Mesodermal cell (in vitro differentiated cells): ENCODE data around the gene BNIP3.
A peak's percentile ranks its signal among the peaks of the same experiment; 100 is the strongest.
"Not testable (repeated sequence)": the region's sequence is repeated elsewhere in the genome, so short reads cannot be mapped to it uniquely, and the experiment has no call there.

Source experiments
- H3K27ac ChIP-seq: 2 replicates; pipeline ENCODE4 v1.7.0; 2013; ENCODE audit warnings: mild to moderate bottlenecking, low read depth, low read length, moderate library complexity; ENCODE audit not compliant: severe bottlenecking
- H3K36me3 ChIP-seq: 2 replicates; pipeline ENCODE4 v1.7.1; 2013; ENCODE audit warnings: mild to moderate bottlenecking, low read length, moderate library complexity; ENCODE audit not compliant: control insufficient read depth, insufficient read depth
- H3K4me1 ChIP-seq: one replicate; pipeline ENCODE4 v1.7.1; 2013; ENCODE audit warnings: mild to moderate bottlenecking, low read length; ENCODE audit not compliant: insufficient read depth, control insufficient read depth, poor library complexity, severe bottlenecking
- H3K4me3 ChIP-seq: 2 replicates; pipeline ENCODE4 v1.7.0; 2013; ENCODE audit warnings: low read length, control low read depth, mild to moderate bottlenecking; ENCODE audit not compliant: insufficient read depth, poor library complexity, severe bottlenecking; ENCODE audit errors: extremely low read depth
- H3K9me3 ChIP-seq: 2 replicates; pipeline ENCODE4 v1.7.1; 2013; ENCODE audit warnings: mild to moderate bottlenecking, low read length, moderate library complexity; ENCODE audit not compliant: control insufficient read depth
- WGBS, 2 experiments: methylation state at CpG; one replicate each; pipeline ENCODE4 v1.1.5; 2013; ENCODE audit warnings: missing lambda C conversion rate in 2 of 2; ENCODE audit not compliant: insufficient coverage in 2 of 2; 5-methylcytosine and 5-hydroxymethylcytosine counted together

BNIP3 gene

GRCh38 chr10:131987786-131988185 is 6.1 kb upstream of the BNIP3 start:
- whole genome bisulfite sequencing, 2 experiments, result no CpG with 5 or more reads among the region's 3 CpGs
- not testable (repeated sequence) for H3K27ac ChIP-seq, H3K4me1 ChIP-seq, H3K36me3 ChIP-seq, H3K9me3 ChIP-seq, H3K4me3 ChIP-seq

- H3K4me1 ChIP-seq, H3K9me3 ChIP-seq, H3K27ac ChIP-seq, H3K36me3 ChIP-seq, H3K4me3 ChIP-seq: not testable (repeated sequence)
- WGBS, 2 experiments, result 96 to 100% methylated on average over 3 to 4 of the region's 5 CpGs
Measured at GRCh38 chr10:131987301-131987700, 5.6 kb upstream of the BNIP3 start.

GRCh38 chr10:131986851-131987250 is 5.1 kb upstream of the BNIP3 start:
- H3K4me1 ChIP-seq, H3K4me3 ChIP-seq, H3K36me3 ChIP-seq, H3K9me3 ChIP-seq, H3K27ac ChIP-seq: not testable (repeated sequence)
- WGBS, 2 experiments, result 90 to 97% methylated on average over 4 to 5 of the region's 7 CpGs

GRCh38 chr10:131983780-131984179 is 2.1 kb upstream of the BNIP3 start:
- peaks cover 2% of the 10 kb centered on the region for H3K36me3 ChIP-seq
- 71 to 95% methylated on average over 1 to 6 of the region's 6 CpGs for WGBS, 2 experiments
- H3K9me3 ChIP-seq, result no peaks in the 10 kb centered on the region
- no peak overlapping the region for H3K27ac ChIP-seq
- no peak overlapping the region for H3K4me3 ChIP-seq
- peaks cover 20% of the 10 kb centered on the region for H3K4me1 ChIP-seq

GRCh38 chr10:131982796-131983195 is 1.1 kb upstream of the BNIP3 start:
- Histone ChIP-seq H3K36me3 (peaks cover 11% of the 10 kb centered on the region), H3K4me1 (peaks cover 20% of the 10 kb centered on the region), H3K9me3 (no peaks in the 10 kb centered on the region), H3K27ac (no peak overlapping the region), H3K4me3 (peak overlapping the region; percentile 48)
- WGBS, 2 experiments, result 76 to 80% methylated on average over 21 of the region's 21 CpGs

GRCh38 chr10:131982185-131982756 is 548 bp upstream of the BNIP3 start:
- Histone ChIP-seq H3K4me3 (peak overlapping the region; percentile 48), H3K9me3 (no peaks in the 10 kb centered on the region), H3K4me1 (peaks cover 20% of the 10 kb centered on the region), H3K36me3 (peaks cover 17% of the 10 kb centered on the region), H3K27ac (no peak overlapping the region)
- 6 to 9% methylated on average over 59 to 70 of the region's 83 CpGs for WGBS, 2 experiments

GRCh38 chr10:131980761-131981428 is 828 bp downstream of the BNIP3 start:
- peaks cover 20% of the 10 kb centered on the region for H3K4me1 ChIP-seq
- H3K36me3 ChIP-seq, result peaks cover 24% of the 10 kb centered on the region
- H3K9me3 ChIP-seq, result no peaks in the 10 kb centered on the region
- H3K4me3 ChIP-seq, result peak overlapping the region; percentile 79
- no peak overlapping the region for H3K27ac ChIP-seq
- 3% methylated on average over 30 to 31 of the region's 31 CpGs for WGBS, 2 experiments

GRCh38 chr10:131980321-131980720 is 1.4 kb downstream of the BNIP3 start:
- H3K4me3 ChIP-seq, result peak overlapping the region; percentile 79
- peaks cover 20% of the 10 kb centered on the region for H3K4me1 ChIP-seq
- H3K27ac ChIP-seq, result no peak overlapping the region
- no peaks in the 10 kb centered on the region for H3K9me3 ChIP-seq
- 81 to 100% methylated on average over 2 to 3 of the region's 8 CpGs for WGBS, 2 experiments
- peaks cover 26% of the 10 kb centered on the region for H3K36me3 ChIP-seq

GRCh38 chr10:131979821-131980270 is 1.9 kb downstream of the BNIP3 start:
- Histone ChIP-seq H3K36me3 (peaks cover 26% of the 10 kb centered on the region), H3K27ac (peak overlapping the region; percentile 61), H3K9me3 (no peaks in the 10 kb centered on the region), H3K4me1 (peaks cover 20% of the 10 kb centered on the region), H3K4me3 (peak overlapping the region; percentile 79)
- WGBS, 2 experiments, result 24 to 25% methylated on average over 21 to 27 of the region's 30 CpGs

- Histone ChIP-seq H3K27ac (peak overlapping the region; percentile 61), H3K9me3 (no peaks in the 10 kb centered on the region), H3K4me3 (no peak overlapping the region), H3K4me1 (peaks cover 20% of the 10 kb centered on the region), H3K36me3 (peaks cover 26% of the 10 kb centered on the region)
- 81 to 89% methylated on average over 6 of the region's 7 CpGs for WGBS, 2 experiments
Measured at GRCh38 chr10:131979336-131979735, 2.4 kb downstream of the BNIP3 start.

- peaks cover 18% of the 10 kb centered on the region for H3K4me1 ChIP-seq
- 70 to 81% methylated on average over 6 of the region's 6 CpGs for WGBS, 2 experiments
- H3K9me3 ChIP-seq, result no peaks in the 10 kb centered on the region
- H3K36me3 ChIP-seq, result peaks cover 26% of the 10 kb centered on the region
- H3K27ac ChIP-seq, result no peak overlapping the region
- no peak overlapping the region for H3K4me3 ChIP-seq
Measured at GRCh38 chr10:131978851-131979250, 2.9 kb downstream of the BNIP3 start.
